ENCODE data around the gene CYSRT1. TPM values are rescaled to one million over a fixed set of nuclear protein-coding genes. Genes with fewer than 3 reads are reported as not detected.

The CYSRT1 gene
- total and polyA plus RNA-seq, 2 donors (not counting 1 experiment from before 2014, with no cell fraction given) = 0.19 to 0.66 TPM

- Histone ChIP-seq H3K4me3 (replicated peaks in 1 of 4; ENCODE audit: control extremely low read depth in 1 of 4, insufficient read depth in 1 of 4, low read depth in 3 of 4, low read length in 4 of 4) (peak overlapping the region; percentile 77 to 97 (median 96)), H3K27ac (ENCODE audit: insufficient read depth, low read length) (peak overlapping the region; percentile 92), H2AFZ (ENCODE audit: low read length) (no peak overlapping the region), H3K79me2 (ENCODE audit: control insufficient read depth, insufficient read depth, low read length) (peaks cover 36% of the 10 kb centered on the region), H3K27me3 (ENCODE audit: control insufficient read depth, insufficient read depth, low read length) (no peaks in the 10 kb centered on the region), H3K4me2 (ENCODE audit: extremely low read depth, insufficient read depth, low read length) (peak overlapping the region; percentile 92), H3K9me3 (ENCODE audit: control insufficient read depth, insufficient read depth, low read depth, low read length) (no peaks in the 10 kb centered on the region), H4K20me1 (ENCODE audit: control insufficient read depth, extremely low read depth, insufficient read depth, low read length) (no peaks in the 10 kb centered on the region), H3K4me1 (ENCODE audit: control insufficient read depth, extremely low read depth, insufficient read depth, low read length) (peaks cover 19% of the 10 kb centered on the region), H3K9ac (ENCODE audit: insufficient read depth, low read length) (peak overlapping the region; percentile 93), H3K36me3 (ENCODE audit: control insufficient read depth, insufficient read depth, low read length) (peaks cover 21% of the 10 kb centered on the region)
- no peak for DNase-seq (ENCODE audit: low read depth in 2 of 2)
- TF ChIP-seq EZH2 (IDR thresholded peaks at IDR 0.05; ENCODE audit: low read length, missing control alignments) (no peak), CTCF (conservative IDR thresholded peaks at IDR 0.05 in 1 of 2, IDR thresholded peaks at IDR 0.05 in 1 of 2; ENCODE audit: low read depth in 1 of 2, low read length in 2 of 2) (no peak)
Observed at GRCh38 chr9:137189297-137190295, 35.4 kb upstream of the CYSRT1 start.

DNA sequence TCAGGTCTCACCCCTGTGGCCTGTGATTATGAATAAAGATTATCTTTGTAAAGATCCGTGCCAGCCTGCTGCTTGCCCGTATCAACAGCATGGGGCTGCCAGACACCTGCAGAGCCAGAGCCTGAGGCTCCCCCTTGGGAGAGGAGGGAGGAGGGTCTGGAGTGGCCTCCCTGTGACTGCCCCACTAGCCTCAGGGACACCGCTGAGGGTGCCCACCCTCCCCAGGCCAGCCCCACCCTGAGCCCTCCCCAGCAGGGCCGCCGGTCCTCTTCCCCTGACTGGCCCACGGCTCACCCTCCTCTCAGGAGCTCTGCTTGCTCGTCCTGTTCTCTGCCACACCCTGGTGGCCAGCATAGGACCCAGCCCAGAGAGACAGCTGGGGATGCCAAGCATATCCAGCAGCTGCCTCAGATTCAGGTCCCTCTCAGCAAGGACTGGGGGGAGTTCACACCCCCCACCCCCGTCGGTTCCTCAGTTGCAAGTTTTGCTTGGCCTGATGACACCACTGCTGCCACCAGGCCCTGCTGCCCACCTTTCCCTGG is 34.6 kb upstream of the CYSRT1 start:
- H3K9ac ChIP-seq (ENCODE audit: insufficient read depth, low read length) = no peak overlapping the region
- no peaks in the 10 kb centered on the region for H3K27me3 ChIP-seq (ENCODE audit: control insufficient read depth, insufficient read depth, low read length)
- no peak overlapping the region for H2AFZ ChIP-seq (ENCODE audit: low read length)
- H3K4me3 ChIP-seq (replicated peaks in 1 of 4; ENCODE audit: control extremely low read depth in 1 of 4, insufficient read depth in 1 of 4, low read depth in 3 of 4, low read length in 4 of 4) = peak overlapping the region in 1 of 4 experiments; percentile 97
- peak overlapping the region; percentile 92 for H3K4me2 ChIP-seq (ENCODE audit: extremely low read depth, insufficient read depth, low read length)
- peaks cover 18% of the 10 kb centered on the region for H3K36me3 ChIP-seq (ENCODE audit: control insufficient read depth, insufficient read depth, low read length)
- DNase-seq (ENCODE audit: low read depth in 2 of 2) = no peak
- no peaks in the 10 kb centered on the region for H3K9me3 ChIP-seq (ENCODE audit: control insufficient read depth, insufficient read depth, low read depth, low read length)
- peaks cover 37% of the 10 kb centered on the region for H3K79me2 ChIP-seq (ENCODE audit: control insufficient read depth, insufficient read depth, low read length)
- peak overlapping the region; percentile 92 for H3K27ac ChIP-seq (ENCODE audit: insufficient read depth, low read length)
- TF ChIP-seq EZH2 (IDR thresholded peaks at IDR 0.05; ENCODE audit: low read length, missing control alignments) = no peak
- H3K4me1 ChIP-seq (ENCODE audit: control insufficient read depth, extremely low read depth, insufficient read depth, low read length) = peaks cover 19% of the 10 kb centered on the region
- H4K20me1 ChIP-seq (ENCODE audit: control insufficient read depth, extremely low read depth, insufficient read depth, low read length) = no peaks in the 10 kb centered on the region

GRCh38 chr9:137191245-137191644 is 33.7 kb upstream of the CYSRT1 start:
- Histone ChIP-seq H3K9ac (ENCODE audit: insufficient read depth, low read length) (no peak overlapping the region), H3K27me3 (ENCODE audit: control insufficient read depth, insufficient read depth, low read length) (no peaks in the 10 kb centered on the region), H2AFZ (ENCODE audit: low read length) (no peak overlapping the region), H3K36me3 (ENCODE audit: control insufficient read depth, insufficient read depth, low read length) (peaks cover 17% of the 10 kb centered on the region), H3K4me1 (ENCODE audit: control insufficient read depth, extremely low read depth, insufficient read depth, low read length) (peaks cover 19% of the 10 kb centered on the region), H3K4me2 (ENCODE audit: extremely low read depth, insufficient read depth, low read length) (no peak overlapping the region), H4K20me1 (ENCODE audit: control insufficient read depth, extremely low read depth, insufficient read depth, low read length) (no peaks in the 10 kb centered on the region), H3K79me2 (ENCODE audit: control insufficient read depth, insufficient read depth, low read length) (peaks cover 37% of the 10 kb centered on the region), H3K4me3 (replicated peaks in 1 of 4; ENCODE audit: control extremely low read depth in 1 of 4, insufficient read depth in 1 of 4, low read depth in 3 of 4, low read length in 4 of 4) (no peak overlapping the region), H3K9me3 (ENCODE audit: control insufficient read depth, insufficient read depth, low read depth, low read length) (no peaks in the 10 kb centered on the region), H3K27ac (ENCODE audit: insufficient read depth, low read length) (no peak overlapping the region)
- DNase-seq (ENCODE audit: low read depth in 2 of 2) = no peak
- TF ChIP-seq EZH2 (IDR thresholded peaks at IDR 0.05; ENCODE audit: low read length, missing control alignments) (no peak), CTCF (conservative IDR thresholded peaks at IDR 0.05 in 1 of 2, IDR thresholded peaks at IDR 0.05 in 1 of 2; ENCODE audit: low read depth in 1 of 2, low read length in 2 of 2) (no peak)

All from fibroblast of lung (primary cell).